A549 (cell line): ENCODE results near the gene PBX1. TPM values are rescaled to one million over a fixed set of nuclear protein-coding genes. Genes with fewer than 3 reads are reported as not detected.

Experiments
- ATAC-seq, 2 experiments: fragments of 200-7000 bp in 1 of 2; fragments of >200 bp in 1 of 2; cut with Nextera tagmentation in 1 of 2; cut with Tn5 transposase in 1 of 2; 3 replicates each; pipeline versions ENCODE4 v1.8.0 to v1.9.1; 2018 to 2020; ENCODE audit warnings: mild to moderate bottlenecking in 1 of 2, moderate library complexity in 1 of 2
- CTCF ChIA-PET: fragments of 300-600 bp; sonication (Branson Sonifier 250); formaldehyde crosslinking; extraction: SDS; loops from one replicate; lab custom pipeline; 2021; ENCODE audit warnings: antibody characterized with exemption, inconsistent platforms; lab: Yijun Ruan, JAX
- POLR2A ChIA-PET: fragments of 350-600 bp; formaldehyde crosslinking; extraction: SDS; loops from one replicate; lab custom pipeline; 2021; ENCODE audit warnings: antibody characterized with exemption, inconsistent platforms; lab: Yijun Ruan, JAX
- DNase-seq, 2 experiments: peaks; one replicate each; pipeline versions ENCODE4 v3.0.0 to v3.0.0-alpha.2; 2011 to 2016; ENCODE audit warnings: low read depth in 1 of 2, low spot score in 1 of 2
- FAIRE-seq: peaks from 2 replicates; lab custom pipeline; 2011; peaks lifted over from hg19 to GRCh38; lab: Jason Lieb, UNC
- H3K27ac ChIP-seq, 2 experiments: fragments of >200 bp; sonication (Bioruptor Twin); formaldehyde crosslinking; 3 replicates each; pipeline ENCODE4 v1.5.1; 2016 to 2017
- H3K4me1 ChIP-seq: fragments of >200 bp; sonication (Bioruptor Twin); formaldehyde crosslinking; 3 replicates; pipeline ENCODE4 v1.6.1; 2016
- H3K4me2 ChIP-seq: fragments of >200 bp; sonication (Bioruptor Twin); formaldehyde crosslinking; 3 replicates; pipeline ENCODE4 v1.6.1; 2016
- H3K4me3 ChIP-seq: fragments of >200 bp; sonication (Bioruptor Twin); formaldehyde crosslinking; 3 replicates; pipeline ENCODE4 v1.5.1; 2016
- H3K9me3 ChIP-seq: fragments of >200 bp; sonication (Bioruptor Twin); formaldehyde crosslinking; 3 replicates; pipeline ENCODE4 v1.6.1; 2016
- ATOH8 ChIP-seq: fragments of 250-450 bp; sonication (Bioruptor Pico); IDR thresholded peaks from 2 replicates; pipeline ENCODE4 v1.5.0; 2020; ENCODE audit warnings: low read depth, mild to moderate bottlenecking, moderate library complexity
- CBX2 ChIP-seq: fragments of 200-600 bp; sonication (generic); IDR thresholded peaks from 2 replicates; pipeline ENCODE4 v1.6.1; 2016; ENCODE audit warnings: low read depth, mild to moderate bottlenecking, borderline replicate concordance
- CEBPB ChIP-seq, 2 experiments: fragments of >200 bp in 1 of 2; sonication (Bioruptor Twin) in 1 of 2; formaldehyde crosslinking in 1 of 2; IDR thresholded peaks; 2 replicates each; pipeline ENCODE4 v1.6.1; 2012 to 2016
- HMGXB4 ChIP-seq: fragments of 250-450 bp; sonication (Bioruptor Pico); IDR thresholded peaks from 2 replicates; pipeline ENCODE4 v1.5.0; 2021; ENCODE audit warnings: mild to moderate bottlenecking, moderate library complexity, borderline replicate concordance
- MAZ ChIP-seq: fragments of 150-350 bp; IDR thresholded peaks from 2 replicates; pipeline ENCODE4 v1.6.1; 2014; ENCODE audit warnings: antibody characterized with exemption, low read depth, low read length, borderline replicate concordance
- NFE2L2 ChIP-seq: fragments of 150-350 bp; conservative IDR thresholded peaks from 2 replicates; pipeline ENCODE4 v1.6.1; 2014; ENCODE audit warnings: low read length
- RFX5 ChIP-seq: fragments of 450-650 bp; IDR thresholded peaks from 2 replicates; pipeline ENCODE4 v1.7.1; 2014; ENCODE audit warnings: antibody characterized with exemption, mild to moderate bottlenecking, moderate library complexity
- RNF2 ChIP-seq: fragments of 200-600 bp; sonication (generic); IDR thresholded peaks from 2 replicates; pipeline ENCODE4 v1.6.1; 2016; ENCODE audit warnings: low read depth, mild to moderate bottlenecking, antibody characterized with exemption, moderate library complexity, borderline replicate concordance
- USF2 ChIP-seq: fragments of 450-650 bp; IDR thresholded peaks from 2 replicates; pipeline ENCODE4 v1.6.1; 2014; ENCODE audit warnings: antibody characterized with exemption
- ZFP36 ChIP-seq: fragments of 450-650 bp; IDR thresholded peaks from 2 replicates; pipeline ENCODE4 v1.6.1; 2014; ENCODE audit warnings: borderline replicate concordance; ENCODE audit not compliant: partially characterized antibody
- ZNF302 ChIP-seq: fragments of 250-450 bp; sonication (Bioruptor Pico); IDR thresholded peaks from 2 replicates; pipeline ENCODE4 v1.9.0; 2021; ENCODE audit warnings: inconsistent platforms, mild to moderate bottlenecking, moderate library complexity
- WGBS: methylation state at CpG from one replicate; pipeline ENCODE4 v1.1.6; 2017; ENCODE audit errors: missing lambda C conversion rate; 5-methylcytosine and 5-hydroxymethylcytosine counted together
- polyA plus RNA-seq, 4 experiments: library from polyadenylated mRNA; depleted of rRNA in 3 of 4; stranded (reverse); fragments of >200 nt; fragmentation: RNase III in 1 of 4; extraction: RNeasy Plus Mini Kit Qiagen cat#74134 plus additional on column Dnase treatment in 1 of 4; gene quantifications; 2 replicates in 3 of 4; 3 replicates in 1 of 4; pipeline ENCODE4 v1.2.3, GENCODE V29; 2011 to 2017
- TF ChIP-seq, protein P1 (sequence below): fragments of 150-350 bp; IDR thresholded peaks from 2 replicates; pipeline ENCODE4 v1.6.1; 2014; ENCODE audit warnings: low read depth, mild to moderate bottlenecking, low read length
- TF ChIP-seq, protein P2 (sequence below): fragments of >200 bp; sonication (Bioruptor Twin); formaldehyde crosslinking; IDR thresholded peaks from 3 replicates; pipeline ENCODE4 v1.6.1; 2016
- TF ChIP-seq, protein P3 (sequence below): fragments of 200-600 bp; sonication (generic); IDR thresholded peaks from 2 replicates; pipeline ENCODE4 v1.6.1; 2016; ENCODE audit warnings: antibody characterized with exemption, mild to moderate bottlenecking, moderate library complexity

PBX1 gene
- polyA plus RNA-seq, 2 of the 4 experiments (the other 2 are of a cell fraction), result 47.8 to 61.5 TPM

GRCh38 chr1:164515231-164515630 is 43.8 kb upstream of the PBX1 start:
- ATAC-seq, result no peak; a peak in 2 of 6 replicates
- no peak overlapping the region for H3K27ac ChIP-seq
- no peak overlapping the region for H3K4me3 ChIP-seq
- H3K9me3 ChIP-seq, result no peaks in the 10 kb centered on the region
- POLR2A ChIA-PET, result no interaction called here
- no peak for FAIRE-seq
- TF ChIP-seq ATOH8, result no peak
- TF ChIP-seq, protein P1, sequence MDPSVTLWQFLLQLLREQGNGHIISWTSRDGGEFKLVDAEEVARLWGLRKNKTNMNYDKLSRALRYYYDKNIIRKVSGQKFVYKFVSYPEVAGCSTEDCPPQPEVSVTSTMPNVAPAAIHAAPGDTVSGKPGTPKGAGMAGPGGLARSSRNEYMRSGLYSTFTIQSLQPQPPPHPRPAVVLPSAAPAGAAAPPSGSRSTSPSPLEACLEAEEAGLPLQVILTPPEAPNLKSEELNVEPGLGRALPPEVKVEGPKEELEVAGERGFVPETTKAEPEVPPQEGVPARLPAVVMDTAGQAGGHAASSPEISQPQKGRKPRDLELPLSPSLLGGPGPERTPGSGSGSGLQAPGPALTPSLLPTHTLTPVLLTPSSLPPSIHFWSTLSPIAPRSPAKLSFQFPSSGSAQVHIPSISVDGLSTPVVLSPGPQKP, result no peak
- no peak for TF ChIP-seq RFX5
- no peak for TF ChIP-seq RNF2
- no peak for TF ChIP-seq CEBPB (IDR thresholded peaks at IDR 0.05)
- TF ChIP-seq CBX2, result no peak
- H3K4me1 ChIP-seq, result peaks cover 3% of the 10 kb centered on the region; the same call in 1 of the 3 replicates
- H3K4me2 ChIP-seq, result no peak overlapping the region
- DNase-seq, result no peak
- CTCF ChIA-PET, result no interaction called here
- WGBS, result 59% methylated on average over 2 of the region's 2 CpGs

DNA sequence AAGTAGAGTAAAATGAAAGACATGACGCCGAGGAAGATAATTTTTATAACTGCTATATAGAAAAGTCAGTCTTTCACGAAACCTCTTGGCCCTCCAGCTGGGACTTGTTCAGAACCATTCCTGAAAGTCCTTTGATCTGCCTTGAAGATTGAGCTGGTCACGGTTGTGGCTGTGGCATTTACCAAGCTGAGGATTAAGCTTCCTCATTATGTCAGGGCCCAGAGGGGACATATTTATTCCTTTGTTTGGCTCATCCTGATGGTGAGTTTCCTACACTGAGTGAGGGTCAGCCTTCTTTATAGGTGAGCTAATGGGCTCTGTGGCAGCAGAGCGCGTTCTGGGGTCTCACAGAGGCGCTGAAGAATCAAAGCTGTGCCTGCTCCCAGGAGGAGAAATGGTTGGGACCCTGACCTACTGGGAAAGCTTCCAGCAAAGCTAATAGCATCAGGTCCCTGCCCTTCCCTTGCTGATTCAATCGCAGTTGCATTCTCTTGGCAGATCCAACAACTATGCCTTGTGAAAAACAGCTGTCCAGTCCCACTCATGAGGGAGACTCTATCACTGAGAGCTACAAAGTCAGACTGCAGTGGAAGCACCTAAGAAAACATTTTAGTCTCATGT is 43.2 kb upstream of the PBX1 start:
- peaks cover 3% of the 10 kb centered on the region; the same call in 1 of the 3 replicates for H3K4me1 ChIP-seq
- no peak overlapping the region for H3K4me2 ChIP-seq
- no peak overlapping the region for H3K4me3 ChIP-seq
- ChIA-PET POLR2A (no interaction called here), CTCF (no interaction called here)
- ATAC-seq (peak in 1 of 2 experiments; percentile 42; a peak in 1 of 6 replicates), DNase-seq (no peak), FAIRE-seq (no peak)
- H3K27ac ChIP-seq, result no peak overlapping the region
- TF ChIP-seq CBX2, result no peak
- no peak for TF ChIP-seq MAZ
- TF ChIP-seq ZFP36, result no peak
- TF ChIP-seq, protein P2, sequence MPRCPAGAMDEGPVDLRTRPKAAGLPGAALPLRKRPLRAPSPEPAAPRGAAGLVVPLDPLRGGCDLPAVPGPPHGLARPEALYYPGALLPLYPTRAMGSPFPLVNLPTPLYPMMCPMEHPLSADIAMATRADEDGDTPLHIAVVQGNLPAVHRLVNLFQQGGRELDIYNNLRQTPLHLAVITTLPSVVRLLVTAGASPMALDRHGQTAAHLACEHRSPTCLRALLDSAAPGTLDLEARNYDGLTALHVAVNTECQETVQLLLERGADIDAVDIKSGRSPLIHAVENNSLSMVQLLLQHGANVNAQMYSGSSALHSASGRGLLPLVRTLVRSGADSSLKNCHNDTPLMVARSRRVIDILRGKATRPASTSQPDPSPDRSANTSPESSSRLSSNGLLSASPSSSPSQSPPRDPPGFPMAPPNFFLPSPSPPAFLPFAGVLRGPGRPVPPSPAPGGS, result no peak
- TF ChIP-seq HMGXB4, result no peak
- TF ChIP-seq, protein P3, sequence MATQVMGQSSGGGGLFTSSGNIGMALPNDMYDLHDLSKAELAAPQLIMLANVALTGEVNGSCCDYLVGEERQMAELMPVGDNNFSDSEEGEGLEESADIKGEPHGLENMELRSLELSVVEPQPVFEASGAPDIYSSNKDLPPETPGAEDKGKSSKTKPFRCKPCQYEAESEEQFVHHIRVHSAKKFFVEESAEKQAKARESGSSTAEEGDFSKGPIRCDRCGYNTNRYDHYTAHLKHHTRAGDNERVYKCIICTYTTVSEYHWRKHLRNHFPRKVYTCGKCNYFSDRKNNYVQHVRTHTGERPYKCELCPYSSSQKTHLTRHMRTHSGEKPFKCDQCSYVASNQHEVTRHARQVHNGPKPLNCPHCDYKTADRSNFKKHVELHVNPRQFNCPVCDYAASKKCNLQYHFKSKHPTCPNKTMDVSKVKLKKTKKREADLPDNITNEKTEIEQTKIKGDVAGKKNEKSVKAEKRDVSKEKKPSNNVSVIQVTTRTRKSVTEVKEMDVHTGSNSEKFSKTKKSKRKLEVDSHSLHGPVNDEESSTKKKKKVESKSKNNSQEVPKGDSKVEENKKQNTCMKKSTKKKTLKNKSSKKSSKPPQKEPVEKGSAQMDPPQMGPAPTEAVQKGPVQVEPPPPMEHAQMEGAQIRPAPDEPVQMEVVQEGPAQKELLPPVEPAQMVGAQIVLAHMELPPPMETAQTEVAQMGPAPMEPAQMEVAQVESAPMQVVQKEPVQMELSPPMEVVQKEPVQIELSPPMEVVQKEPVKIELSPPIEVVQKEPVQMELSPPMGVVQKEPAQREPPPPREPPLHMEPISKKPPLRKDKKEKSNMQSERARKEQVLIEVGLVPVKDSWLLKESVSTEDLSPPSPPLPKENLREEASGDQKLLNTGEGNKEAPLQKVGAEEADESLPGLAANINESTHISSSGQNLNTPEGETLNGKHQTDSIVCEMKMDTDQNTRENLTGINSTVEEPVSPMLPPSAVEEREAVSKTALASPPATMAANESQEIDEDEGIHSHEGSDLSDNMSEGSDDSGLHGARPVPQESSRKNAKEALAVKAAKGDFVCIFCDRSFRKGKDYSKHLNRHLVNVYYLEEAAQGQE, result no peak
- no peak for TF ChIP-seq ZNF302 (CRISPR knock-in tag)
- no peak for TF ChIP-seq CEBPB (IDR thresholded peaks at IDR 0.05)
- TF ChIP-seq, protein P1, result no peak
- no peak for TF ChIP-seq NFE2L2
- TF ChIP-seq USF2, result no peak
- 69% methylated on average over 8 of the region's 8 CpGs for WGBS
- H3K9me3 ChIP-seq, result no peaks in the 10 kb centered on the region
